ENCODE results near the gene C1orf174.

GRCh38 chr1:3846541-3846940 is 53.5 kb downstream of the C1orf174 start:
- TF ChIP-seq RFX1 (IDR thresholded peaks at IDR 0.05) (no peak), ZBTB8A (CRISPR knock-in tag; IDR thresholded peaks at IDR 0.05; ENCODE audit: borderline replicate concordance, low read depth) (no peak), JUND (CRISPR knock-in tag; IDR thresholded peaks at IDR 0.05) (no peak), IRF2 (CRISPR knock-in tag; IDR thresholded peaks at IDR 0.05) (no peak), ZNF589 (CRISPR knock-in tag; conservative IDR thresholded peaks at IDR 0.05) (no peak), CBFB (CRISPR knock-in tag; IDR thresholded peaks at IDR 0.05) (no peak), CCDC6 (CRISPR knock-in tag; IDR thresholded peaks at IDR 0.05) (no peak), CTCF (CRISPR knock-in tag; IDR thresholded peaks at IDR 0.05) (no peak), PAF1 (CRISPR knock-in tag; IDR thresholded peaks at IDR 0.05) (no peak), FOXA1 (IDR thresholded peaks at IDR 0.05) (no peak), FOXA1 (CRISPR knock-in tag; IDR thresholded peaks at IDR 0.05) (no peak), ZNF790 (CRISPR knock-in tag; IDR thresholded peaks at IDR 0.05; ENCODE audit: borderline replicate concordance) (no peak), GLMP (CRISPR knock-in tag; IDR thresholded peaks at IDR 0.05; ENCODE audit: borderline replicate concordance) (no peak), TBL1XR1 (IDR thresholded peaks at IDR 0.05; ENCODE audit: borderline replicate concordance, low read length, partially characterized antibody) (no peak)
- TF ChIP-seq, protein P1, sequence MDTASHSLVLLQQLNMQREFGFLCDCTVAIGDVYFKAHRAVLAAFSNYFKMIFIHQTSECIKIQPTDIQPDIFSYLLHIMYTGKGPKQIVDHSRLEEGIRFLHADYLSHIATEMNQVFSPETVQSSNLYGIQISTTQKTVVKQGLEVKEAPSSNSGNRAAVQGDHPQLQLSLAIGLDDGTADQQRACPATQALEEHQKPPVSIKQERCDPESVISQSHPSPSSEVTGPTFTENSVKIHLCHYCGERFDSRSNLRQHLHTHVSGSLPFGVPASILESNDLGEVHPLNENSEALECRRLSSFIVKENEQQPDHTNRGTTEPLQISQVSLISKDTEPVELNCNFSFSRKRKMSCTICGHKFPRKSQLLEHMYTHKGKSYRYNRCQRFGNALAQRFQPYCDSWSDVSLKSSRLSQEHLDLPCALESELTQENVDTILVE (CRISPR knock-in tag; IDR thresholded peaks at IDR 0.05): no peak
